HG03575 (cell line): ENCODE data around the gene TLX2.

ENCODE experiments used
- ATAC-seq: cut with Tn5 transposase; IDR thresholded peaks from one replicate; pipeline ENCODE4 v1.9.1; 2021; ENCODE audit not compliant: unreplicated experiment, insufficient number of reproducible peaks, low FRiP score; ENCODE audit errors: extremely low read depth

The TLX2 gene

GRCh38 chr2:74493546-74493945 is 20.7 kb upstream of the TLX2 start:
- no peak for ATAC-seq

DNA sequence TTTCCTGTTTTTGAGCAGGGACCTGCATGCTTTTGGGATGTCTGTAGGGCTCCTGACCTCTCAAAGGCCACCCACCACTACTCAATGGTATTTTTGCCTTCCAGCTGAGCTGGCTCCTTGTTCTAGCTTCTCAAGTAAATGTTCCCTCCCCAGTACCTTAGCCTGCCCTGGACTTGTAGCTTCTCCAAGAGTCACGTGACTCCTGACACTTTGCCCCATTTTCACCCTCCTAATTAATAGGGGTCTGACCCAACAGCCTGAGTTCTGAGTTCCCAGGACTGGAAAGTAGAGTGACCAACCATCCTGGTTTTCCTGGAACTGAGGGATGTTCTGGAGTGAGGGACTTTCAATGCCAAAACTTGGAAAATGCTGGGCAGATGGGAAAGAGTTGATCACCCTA is 18.8 kb upstream of the TLX2 start:
- no peak for ATAC-seq

- no peak for ATAC-seq
Observed at GRCh38 chr2:74496997-74497776, 17.1 kb upstream of the TLX2 start.

DNA sequence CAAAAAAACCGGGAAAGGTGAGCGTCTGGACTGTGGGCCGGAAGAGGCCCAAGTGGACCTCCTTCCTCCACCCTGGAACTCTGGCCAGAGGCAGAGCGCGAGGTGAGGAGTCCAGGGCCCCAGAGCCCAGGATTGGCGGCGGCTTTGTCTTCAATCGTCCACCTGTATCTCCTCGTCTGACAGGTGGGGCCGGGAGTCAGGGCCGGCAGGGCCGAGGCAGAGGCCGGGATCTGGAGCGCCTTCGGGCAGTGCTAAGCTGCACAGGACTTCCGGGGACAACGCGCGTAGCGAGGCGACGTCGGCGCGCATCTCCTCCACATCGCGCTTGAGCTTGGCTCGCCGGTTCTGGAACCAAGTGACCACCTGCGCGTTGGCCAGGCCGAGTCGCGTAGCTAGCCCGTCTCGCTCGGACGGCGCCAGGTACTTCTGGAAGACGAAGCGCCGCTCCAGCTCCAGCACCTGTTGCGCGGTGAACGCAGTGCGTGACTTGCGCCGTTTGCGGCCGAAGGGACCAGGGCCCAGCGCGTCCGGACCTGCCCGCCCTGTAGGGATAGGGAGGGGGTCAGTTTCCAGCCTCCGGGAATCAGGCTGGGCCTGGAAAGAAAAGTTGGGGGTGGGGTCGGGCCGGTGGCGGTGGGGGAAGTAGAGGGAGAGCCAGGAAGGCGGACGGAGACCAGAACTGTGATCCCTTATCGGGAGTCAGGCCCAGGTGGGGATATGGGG is 16.3 kb upstream of the TLX2 start:
- no peak for ATAC-seq

DNA sequence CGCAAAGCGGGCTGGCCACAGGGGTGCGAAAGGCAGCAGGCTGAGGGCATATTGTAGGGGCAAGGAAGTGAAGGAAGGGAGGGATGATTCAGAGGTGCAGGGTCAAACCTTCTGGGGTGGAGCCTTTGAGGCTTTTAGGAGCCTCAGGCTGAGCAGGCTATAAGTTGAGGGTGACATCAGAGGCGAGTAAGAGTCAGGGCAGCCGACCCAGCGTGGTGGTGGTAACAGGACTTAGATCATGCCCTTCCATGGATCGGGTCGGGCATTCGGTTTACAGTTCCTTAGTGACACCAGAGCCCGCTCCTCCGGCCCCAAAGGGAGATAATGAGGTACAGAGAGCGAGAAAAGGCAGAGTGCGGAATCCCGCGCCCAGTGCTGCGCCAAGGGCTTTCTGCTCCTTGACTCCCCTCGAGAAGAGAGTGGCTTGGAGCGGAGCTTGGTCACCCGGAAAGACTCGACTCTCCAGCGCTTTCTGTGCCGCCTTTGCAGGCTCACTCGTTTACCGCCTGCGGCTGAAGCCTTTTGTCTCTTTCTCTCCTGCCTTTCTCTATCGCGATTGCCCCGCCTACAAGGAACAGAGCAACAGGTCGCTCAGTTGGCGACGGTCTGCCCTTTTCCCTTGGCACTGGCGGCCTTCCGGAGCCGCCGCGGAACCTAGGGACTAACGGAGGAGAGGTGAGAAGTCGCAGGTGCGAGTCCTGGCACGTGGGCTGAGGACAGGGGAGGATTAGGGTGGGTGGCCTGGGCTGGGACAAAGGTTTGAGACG is 15.6 kb upstream of the TLX2 start:
- no peak for ATAC-seq

GRCh38 chr2:74499267-74499939 is 14.8 kb upstream of the TLX2 start, which contains the start of gene LBX2:
TSS of gene LBX2 (minus strand) at chr2:74499603. CDS start at chr2:74499537, 66 bp downstream.
- no peak for ATAC-seq

DNA sequence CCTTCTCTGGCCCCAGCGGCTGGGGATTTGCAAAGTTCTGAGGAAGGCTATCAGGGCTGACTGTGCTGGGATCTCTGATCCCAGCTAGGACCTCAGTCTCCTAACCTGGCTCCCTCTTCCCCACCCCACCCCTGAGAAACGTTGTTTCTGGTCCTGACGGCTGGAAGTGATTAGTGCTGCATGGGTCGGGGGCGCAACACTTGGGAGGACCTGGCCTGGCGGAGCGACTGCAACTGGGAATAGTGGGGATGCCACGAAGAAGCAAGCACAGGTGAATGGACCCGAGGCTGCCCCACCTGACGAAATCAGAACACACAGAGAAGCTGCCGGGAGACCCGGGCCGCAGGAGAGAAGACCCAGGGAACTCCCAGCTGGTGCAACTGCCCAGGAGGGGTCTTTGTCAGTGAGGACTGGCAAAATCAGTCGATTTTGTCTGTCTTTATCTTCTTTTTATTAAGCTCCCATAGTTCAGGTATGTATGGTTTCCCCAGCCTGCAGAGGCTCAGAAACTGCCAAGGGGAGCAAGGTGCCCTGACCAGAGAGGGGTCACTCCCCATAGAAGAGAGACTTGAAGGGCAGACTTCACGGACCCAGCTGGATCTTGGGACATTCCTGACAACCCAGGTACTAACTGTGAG is 14.2 kb upstream of the TLX2 start:
- no peak for ATAC-seq

- no peak for ATAC-seq
Observed at GRCh38 chr2:74500578-74500946, 13.7 kb upstream of the TLX2 start.

DNA sequence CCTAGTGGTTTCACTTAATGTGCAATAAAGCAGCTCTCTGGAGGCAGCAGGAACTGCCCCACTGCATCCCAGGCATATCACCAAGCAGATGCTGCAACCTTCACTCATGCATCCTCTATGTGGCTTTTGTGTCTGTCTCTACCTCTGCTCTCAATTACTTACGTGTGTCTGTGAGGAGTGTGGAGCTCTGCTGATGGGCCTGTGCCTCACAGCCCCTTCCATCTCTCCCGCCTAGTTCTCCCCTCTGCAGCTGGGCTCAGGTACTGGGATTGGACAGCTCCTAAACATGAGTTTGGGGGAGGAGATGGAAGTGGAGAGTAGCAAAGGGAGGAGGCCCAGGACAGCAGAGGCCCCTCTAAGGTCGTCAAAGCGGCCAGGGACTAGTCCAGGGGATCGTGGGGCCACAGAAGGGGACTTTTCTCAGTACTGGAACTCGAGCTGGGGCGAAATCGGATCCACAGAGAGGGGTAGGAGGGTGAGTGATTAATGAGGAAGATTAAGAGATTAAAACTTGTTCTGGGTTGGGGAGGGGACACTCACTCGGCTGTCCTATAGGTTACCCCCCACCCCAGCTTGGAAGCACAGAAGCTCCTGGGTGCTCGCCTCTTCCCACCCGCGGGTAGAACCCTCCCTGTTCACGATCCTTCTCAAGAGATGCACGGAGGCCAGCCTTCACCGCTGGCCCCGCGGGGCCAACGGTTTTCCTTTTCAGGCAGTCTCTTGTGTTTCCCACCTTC is 12.7 kb upstream of the TLX2 start:
- no peak for ATAC-seq

DNA sequence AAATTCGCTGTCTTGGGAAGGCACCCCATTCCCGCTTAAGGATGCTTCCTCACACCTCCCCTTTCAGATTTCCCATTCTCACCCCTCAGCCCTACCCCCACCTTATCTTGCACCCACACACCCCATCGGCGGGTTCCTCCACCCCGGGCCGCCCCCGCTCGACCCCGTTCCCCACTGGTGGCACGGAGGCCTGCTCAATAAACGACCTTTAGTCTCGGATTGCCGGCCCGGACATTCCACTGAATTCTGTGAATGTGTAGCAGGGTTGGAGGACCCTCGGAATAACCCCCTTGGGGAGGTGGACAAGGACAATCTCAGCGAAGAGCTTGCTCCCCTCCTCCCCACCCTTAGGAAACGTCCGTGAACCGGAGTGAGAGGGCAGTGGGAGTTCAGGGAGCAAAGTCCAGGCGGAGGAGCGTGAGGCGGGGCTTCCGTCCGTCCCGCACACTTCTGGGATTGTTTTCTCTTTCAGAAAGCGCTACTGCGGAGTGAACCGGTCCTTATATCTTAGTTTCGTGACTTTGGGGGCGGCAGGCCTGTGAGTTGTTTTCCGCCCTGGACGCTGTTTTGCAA is 12.0 kb upstream of the TLX2 start:
- ATAC-seq, result no peak

DNA sequence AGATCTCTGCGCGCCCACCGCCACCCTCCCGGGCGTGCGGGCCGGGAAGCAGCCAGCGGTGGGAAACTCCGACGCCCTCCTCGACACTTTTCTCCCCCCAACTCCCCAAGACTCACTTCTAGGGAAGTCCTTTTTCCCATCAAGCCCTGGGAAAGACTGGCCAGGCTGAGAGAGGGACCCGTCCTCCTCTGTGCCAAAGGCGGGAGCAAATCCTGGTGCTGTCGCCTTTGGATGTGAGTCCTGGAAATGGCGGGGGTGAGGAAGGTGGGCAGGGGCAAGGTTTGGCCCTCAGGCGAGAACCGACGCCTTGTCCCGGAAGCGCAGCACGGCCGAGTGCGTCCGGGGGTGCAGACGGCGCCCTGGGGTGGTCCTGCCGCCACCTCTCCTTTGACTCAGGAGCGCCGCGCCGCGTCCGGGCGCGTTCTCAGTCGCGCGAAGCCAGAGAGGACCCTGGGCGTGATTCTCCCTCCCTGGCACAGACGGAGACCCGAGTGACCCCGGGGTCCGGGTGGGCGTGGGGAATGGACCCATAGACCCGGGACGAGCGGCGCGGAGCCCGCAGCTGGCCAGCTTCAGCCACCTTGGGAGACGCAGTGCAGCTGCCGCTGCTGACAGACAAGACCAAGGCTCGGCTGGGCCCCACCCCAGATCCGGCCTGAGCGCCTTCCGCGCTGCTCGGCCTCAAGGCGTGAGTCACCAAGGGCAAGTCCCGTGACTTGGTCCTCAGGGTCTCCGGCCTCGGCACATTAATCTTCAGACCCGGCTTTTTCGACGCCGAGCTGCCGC is 11.3 kb upstream of the TLX2 start:
- no peak for ATAC-seq

GRCh38 chr2:74503506-74504475 is 10.5 kb upstream of the TLX2 start:
- ATAC-seq, result no peak

DNA sequence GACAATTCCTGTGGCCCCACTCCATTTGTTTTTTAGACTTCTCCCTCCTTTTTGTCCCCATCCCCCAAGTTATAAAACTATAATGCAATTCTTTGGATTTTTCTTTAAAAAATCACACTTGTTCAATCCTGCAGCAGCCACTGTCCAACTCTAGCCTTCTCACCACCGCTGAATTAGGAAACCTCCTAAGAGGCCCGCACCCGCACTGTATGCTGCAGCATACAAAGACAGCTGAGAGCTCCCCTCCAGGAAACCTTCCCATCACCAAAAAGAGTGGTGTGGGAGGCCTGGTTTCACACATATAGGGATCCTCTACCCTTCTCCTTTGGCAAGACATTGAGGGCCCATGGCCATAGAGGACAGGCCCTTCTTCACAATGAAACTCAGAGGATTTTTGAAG is 9.7 kb upstream of the TLX2 start:
- ATAC-seq, result no peak

GRCh38 chr2:74505448-74506246 is 8.6 kb upstream of the TLX2 start:
- ATAC-seq, result no peak

DNA sequence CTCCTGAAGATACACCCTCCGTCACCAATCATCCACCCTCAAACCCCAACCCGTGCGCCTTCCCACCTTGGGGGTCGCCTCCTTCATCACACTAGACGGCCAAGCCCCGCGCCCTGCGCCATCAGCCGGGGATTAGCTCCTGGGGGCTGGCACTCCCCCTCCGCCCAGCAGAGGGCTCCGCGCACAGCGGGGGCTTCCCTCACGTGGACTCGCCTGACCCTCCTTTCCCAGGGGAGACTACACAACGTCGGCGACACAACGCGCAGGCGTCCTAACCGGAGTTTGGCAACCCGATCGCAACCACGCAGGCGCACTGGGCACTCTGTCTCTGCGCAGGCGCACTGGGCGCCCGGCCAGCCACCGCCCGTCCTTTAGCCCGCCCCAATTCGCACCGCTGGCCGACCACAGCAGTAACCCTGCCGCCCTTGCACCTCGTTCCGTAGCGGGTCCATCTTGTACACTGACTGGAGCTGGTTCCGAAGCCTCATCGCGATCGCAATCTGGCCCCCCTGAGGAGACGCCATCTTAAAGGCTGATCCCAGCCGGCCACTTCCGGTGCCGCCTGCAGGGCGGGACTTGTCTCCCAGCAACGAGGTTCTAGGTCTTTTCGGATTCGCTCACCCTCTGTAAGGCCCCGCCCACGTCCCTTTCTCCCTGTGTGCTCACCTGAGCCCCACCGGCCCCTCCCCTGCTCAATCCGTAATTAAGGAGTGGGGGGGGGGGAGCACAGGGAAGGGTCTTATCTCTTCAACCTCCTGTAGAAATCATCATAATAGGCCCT is 6.9 kb upstream of the TLX2 start, which contains the start of gene PCGF1:
Gene PCGF1, minus strand, starts transcription at position 551 of the 781 bp plus-strand sequence. Its CDS starts 27 bp downstream, at position 524.
- ATAC-seq, result peak; percentile 80
